ENCODE results near the gene TRMT2A.

- TF ChIP-seq CTCF (IDR thresholded peaks at IDR 0.05; ENCODE audit: low read length), result no peak
- no peak for TF ChIP-seq EZH2 (IDR thresholded peaks at IDR 0.05; ENCODE audit: borderline replicate concordance, low read length)
Measured at GRCh38 chr22:20111689-20112622, 5.1 kb downstream of the TRMT2A start.

Data from OCI-LY1 (cell line).